ENCODE measurements around the gene USP20.

USP20 gene

GRCh38 chr9:129875687-129876395 lies 40.6 kb downstream of the USP20 start:
- DNase-seq (ENCODE audit: low spot score): no peak

- DNase-seq (ENCODE audit: low spot score): no peak
These were observed 41.6 kb downstream of the USP20 start for GRCh38 chr9:129876815-129877214.

DNA sequence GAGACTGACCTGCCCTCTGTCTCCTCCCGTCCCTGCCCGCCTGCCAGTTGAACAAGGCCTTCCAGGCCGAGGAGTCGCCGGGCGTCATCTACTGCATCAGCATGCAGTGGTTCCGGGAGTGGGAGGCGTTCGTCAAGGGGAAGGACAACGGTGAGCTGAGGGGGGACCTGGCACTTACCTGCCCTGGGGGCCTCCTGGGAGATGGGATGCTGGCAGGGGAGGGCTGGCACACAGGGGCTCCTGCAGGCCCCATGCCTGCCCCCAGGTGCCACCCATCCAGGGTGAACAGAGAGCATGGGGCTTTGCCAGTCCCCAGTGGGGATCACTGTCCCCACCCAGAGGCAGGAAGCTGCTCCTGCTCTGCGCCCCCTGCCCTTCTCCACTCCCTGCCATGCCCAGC lies 43.0 kb downstream of the USP20 start:
- DNase-seq (ENCODE audit: low spot score): peak; percentile 51

GRCh38 chr9:129879103-129879699 lies 43.9 kb downstream of the USP20 start:
- peak; percentile 94 for DNase-seq (ENCODE audit: low spot score)

GRCh38 chr9:129879991-129880653 lies 44.9 kb downstream of the USP20 start:
- DNase-seq (ENCODE audit: low spot score): peak; percentile 32

DNA sequence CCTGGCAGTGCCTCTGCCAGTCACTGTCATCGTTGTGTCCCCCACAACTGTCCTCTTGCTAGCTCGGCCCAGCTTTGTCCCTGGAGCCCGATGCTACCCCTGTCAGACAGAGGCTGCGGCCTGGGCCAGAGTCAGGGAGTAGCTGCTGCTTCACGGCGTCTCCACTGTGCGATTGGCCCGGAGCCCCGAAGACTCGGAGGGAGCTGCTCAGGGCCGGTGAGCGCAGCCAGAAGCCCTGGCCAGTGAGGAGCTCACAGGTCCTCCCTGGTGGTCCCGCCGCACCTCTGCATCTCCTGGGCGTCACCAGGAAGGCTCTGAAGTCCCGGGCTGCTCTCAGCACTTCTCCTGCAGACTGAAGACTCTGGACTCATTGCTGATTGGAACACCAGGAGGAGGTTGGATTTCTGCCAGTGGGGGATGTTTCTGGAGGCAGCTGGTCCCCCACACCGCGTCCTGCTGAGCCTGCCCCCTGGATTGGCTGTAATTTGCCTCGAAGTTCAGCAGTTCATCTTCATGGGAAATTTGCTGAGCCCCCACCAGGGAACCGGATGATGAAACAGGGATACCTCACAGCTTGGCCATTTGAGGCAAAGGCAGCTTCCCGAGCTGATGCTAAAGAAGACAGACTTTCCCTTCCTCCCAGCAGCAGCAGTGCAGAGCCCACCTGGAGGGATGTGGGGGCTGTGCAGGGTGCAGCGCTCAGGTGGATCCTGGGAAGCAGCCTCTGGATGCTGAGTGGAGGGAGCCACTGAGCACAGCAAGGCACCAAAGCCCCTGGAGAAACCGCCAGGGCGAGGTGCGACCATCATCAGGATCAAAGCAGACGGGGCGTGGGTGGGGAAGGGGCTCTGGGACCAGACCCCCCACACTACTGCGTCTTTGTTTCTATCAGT lies 45.6 kb downstream of the USP20 start:
- DNase-seq (ENCODE audit: low spot score): no peak

DNA sequence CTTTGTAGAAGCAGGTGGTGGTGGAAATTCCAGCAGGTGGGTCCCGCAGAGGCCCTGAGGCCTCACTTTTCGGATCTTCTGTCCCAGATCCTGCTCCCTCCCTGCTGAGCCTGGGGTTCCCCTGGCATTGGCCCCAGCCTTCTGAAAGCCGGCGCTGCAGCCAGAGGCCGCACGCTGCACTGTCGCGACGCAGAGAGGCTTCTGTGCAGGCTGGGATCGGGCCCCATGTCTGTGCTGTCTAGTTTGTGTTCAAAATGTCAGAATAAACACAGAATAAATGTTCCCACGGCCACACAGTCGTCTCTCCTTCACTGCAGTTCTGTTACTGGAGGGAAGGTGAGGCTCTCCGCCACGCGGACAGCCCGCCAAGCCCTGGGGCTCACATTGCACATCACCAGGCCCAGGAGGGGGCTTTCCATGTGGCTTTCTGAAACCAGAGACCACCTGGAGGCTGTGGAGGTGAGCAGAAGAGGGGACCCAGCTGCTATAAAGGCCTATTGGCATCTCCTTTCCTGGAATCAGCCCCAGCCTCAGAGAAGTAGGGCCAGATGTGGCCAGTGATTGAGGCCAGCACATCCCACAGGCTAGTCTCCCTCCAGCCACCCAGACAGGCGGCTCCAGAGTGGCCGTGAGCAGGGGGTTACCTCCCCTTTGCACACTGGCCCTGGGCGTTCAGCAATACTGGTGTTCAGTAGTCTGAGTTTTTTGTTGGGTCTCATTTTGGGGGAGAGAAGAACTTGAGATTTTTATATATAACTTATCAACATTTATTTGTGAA lies 46.5 kb downstream of the USP20 start:
- DNase-seq (ENCODE audit: low spot score): no peak

DNA sequence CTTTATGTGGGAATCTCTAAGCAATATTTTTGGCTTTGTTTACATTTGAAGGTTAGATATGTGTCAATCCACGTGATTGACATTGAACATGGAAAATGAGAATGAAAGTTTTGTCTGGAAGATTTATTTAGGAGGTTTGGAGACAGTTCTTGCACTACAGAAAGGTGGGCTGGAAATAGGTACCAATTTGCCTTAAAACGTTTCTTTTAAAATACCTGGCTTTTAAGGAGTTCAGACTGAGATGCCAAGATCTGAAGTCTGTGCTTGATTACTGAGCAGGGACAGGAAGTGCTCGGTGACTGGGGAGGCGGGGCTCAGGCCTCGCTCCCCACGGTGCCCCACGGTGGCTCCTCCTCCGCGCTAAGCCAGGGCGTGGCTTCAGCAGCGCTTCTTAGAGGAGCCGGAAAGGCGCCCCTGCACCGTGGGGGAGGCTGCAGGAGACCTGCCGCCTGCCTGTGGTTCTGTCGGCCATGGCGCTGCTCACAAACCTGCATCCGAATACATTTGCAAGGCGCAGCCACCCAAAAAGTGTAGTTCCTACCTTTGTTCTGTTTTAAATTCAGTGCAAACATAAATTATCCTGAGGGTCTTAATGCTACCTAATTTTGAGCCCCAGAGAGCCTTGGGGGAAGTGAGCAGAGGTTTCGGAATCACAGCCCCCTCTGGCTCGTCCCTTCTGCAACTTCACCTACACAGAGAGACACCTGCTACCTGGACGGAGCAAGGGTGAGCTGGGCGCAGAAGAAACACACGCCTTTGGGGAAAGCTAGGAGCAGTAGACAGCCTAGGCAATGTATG lies 49.2 kb downstream of the USP20 start:
- peak; percentile 96 for DNase-seq (ENCODE audit: low spot score)

GRCh38 chr9:129885018-129885669 lies 49.9 kb downstream of the USP20 start:
- DNase-seq (ENCODE audit: low spot score): peak; percentile 77

DNA sequence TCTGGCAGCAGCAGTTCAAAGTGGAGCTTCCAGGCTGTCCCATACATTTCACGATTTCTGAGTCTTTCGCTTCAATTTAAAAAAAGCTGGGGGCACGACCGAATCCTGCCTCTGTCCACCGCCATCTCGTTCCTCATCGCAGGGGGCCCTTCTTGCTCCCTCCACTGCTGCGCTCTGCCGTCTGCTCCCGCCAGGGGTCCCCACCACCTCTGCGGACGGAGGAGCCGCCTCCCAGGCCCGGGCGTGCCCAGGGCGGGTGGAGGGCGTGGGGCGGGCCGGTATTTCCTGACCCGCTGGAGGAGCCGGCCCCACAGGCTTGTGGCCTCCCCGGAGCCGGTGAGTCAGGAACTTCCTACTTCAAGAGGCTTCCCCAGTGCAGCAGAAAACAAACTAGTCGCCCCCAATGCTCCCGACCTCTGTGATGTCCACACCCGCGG lies 50.4 kb downstream of the USP20 start:
- DNase-seq (ENCODE audit: low spot score): peak; percentile 94

- DNase-seq (ENCODE audit: low spot score): peak; percentile 36
These were observed 51.2 kb downstream of the USP20 start for GRCh38 chr9:129886226-129887174.

DNA sequence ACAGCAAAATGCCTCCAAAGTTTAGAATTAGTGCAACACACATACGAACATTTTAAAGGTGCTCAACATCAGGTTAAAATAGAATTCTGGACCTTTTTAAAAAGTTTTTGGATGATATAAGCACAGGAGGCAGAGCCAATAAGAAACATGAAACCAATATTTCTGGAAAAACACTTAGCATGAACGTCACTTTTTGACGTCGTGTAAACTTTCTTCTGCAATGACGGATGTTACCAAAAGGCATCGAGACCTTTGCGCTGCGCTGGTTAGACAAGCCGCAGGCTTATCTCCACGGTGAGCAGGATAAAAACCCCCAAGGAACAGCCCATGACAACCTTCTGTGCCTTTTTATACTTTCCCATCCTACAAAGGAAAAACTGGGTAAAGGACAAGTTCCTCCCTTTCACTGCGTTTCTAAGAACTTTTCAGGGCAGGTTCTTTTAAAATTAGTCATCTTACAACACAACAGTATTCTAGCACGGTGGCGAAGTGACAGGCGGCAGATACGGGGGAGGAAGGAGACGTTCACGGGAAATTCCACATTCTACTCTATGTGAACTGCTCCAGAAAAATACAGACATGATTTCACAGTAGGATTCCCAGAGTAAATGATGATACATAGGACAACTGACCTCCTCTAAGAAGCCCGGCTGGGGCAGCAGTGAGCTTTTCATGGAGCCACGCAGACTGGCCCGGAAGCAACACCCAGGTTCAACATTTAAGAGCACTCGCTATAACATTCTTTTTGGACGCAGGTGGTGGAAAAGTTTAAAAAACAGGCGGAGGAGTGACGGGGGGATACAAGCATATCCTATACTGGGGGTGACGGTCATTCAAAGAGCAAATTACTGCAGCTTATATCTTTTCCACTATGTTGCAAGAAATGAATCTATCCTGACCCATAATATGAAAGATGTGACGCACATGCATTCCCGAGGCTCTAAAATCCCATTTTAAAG lies 52.4 kb downstream of the USP20 start:
- DNase-seq (ENCODE audit: low spot score): peak; percentile 63

- peak; percentile 47 for DNase-seq (ENCODE audit: low spot score)
These were observed 53.2 kb downstream of the USP20 start for GRCh38 chr9:129888293-129889121.

GRCh38 chr9:129889122-129889940 lies 54.1 kb downstream of the USP20 start:
- no peak for DNase-seq (ENCODE audit: low spot score)

- no peak for DNase-seq (ENCODE audit: low spot score)
These were observed 54.9 kb downstream of the USP20 start for GRCh38 chr9:129889941-129890717.
